Vagina (tissue), 2 donors: Measurements from ENCODE around the gene FHIT. TPM values are rescaled to one million over a fixed set of nuclear protein-coding genes. Genes with fewer than 3 reads are reported as not detected.

ENCODE experiments used
- DNase-seq, 2 donors: peaks; one replicate each; pipeline ENCODE4 v3.0.0-alpha.2; 2017; ENCODE audit errors: extremely low spot score in 2 of 2
- H3K27ac ChIP-seq: fragments of 200-600 bp; sonication (generic); one replicate; pipeline ENCODE4 v1.5.1; 2019
- H3K27me3 ChIP-seq: fragments of 200-600 bp; sonication (generic); one replicate; pipeline ENCODE4 v1.5.1; 2019
- H3K36me3 ChIP-seq, 2 donors: fragments of 200-600 bp; sonication (generic); one replicate each; pipeline ENCODE4 v1.5.1; 2017 to 2019
- H3K4me1 ChIP-seq: fragments of 200-600 bp; sonication (generic); one replicate; pipeline ENCODE4 v1.5.1; 2019
- H3K4me3 ChIP-seq, 2 donors: fragments of 200-600 bp; sonication (generic); 1 replicate in 1 of 2; 2 replicates in 1 of 2; pipeline ENCODE4 v1.5.1; 2016 to 2019
- H3K9me3 ChIP-seq: fragments of 200-600 bp; sonication (generic); one replicate; pipeline ENCODE4 v1.5.1; 2019
- CTCF ChIP-seq, 3 experiments: fragments of 450-650 bp in 2 of 3; fragments of 200-600 bp in 1 of 3; sonication (generic) in 1 of 3; IDR thresholded peaks; one replicate each; pipeline ENCODE4 v1.5.1; 2017 to 2019; ENCODE audit warnings: antibody characterized with exemption in 3 of 3, mild to moderate bottlenecking in 2 of 3, moderate library complexity in 2 of 3
- POLR2A ChIP-seq, 2 donors: fragments of 450-650 bp; IDR thresholded peaks; one replicate each; pipeline ENCODE4 v1.6.1; 2017; ENCODE audit warnings: antibody characterized with exemption in 2 of 2, mild to moderate bottlenecking in 2 of 2, moderate library complexity in 2 of 2
- POLR2AphosphoS5 ChIP-seq, 2 donors: sonication (generic); formaldehyde crosslinking; IDR thresholded peaks; one replicate each; pipeline ENCODE4 v1.9.0; 2017; ENCODE audit warnings: antibody characterized with exemption in 2 of 2, mild to moderate bottlenecking in 2 of 2, low read depth in 1 of 2; ENCODE audit not compliant: insufficient read depth in 1 of 2
- intact Hi-C: fragments of 100-400 bp; cut with DNase I; formaldehyde crosslinking; loops from one replicate; pipeline ENCODE4 v1.15.1; 2023
- total RNA-seq: library from RNA; depleted of rRNA; stranded (reverse); fragments of >200 nt; gene quantifications from one replicate; pipeline ENCODE4 v1.2.3, GENCODE V29; 2016

FHIT gene
- total RNA-seq, 1 donor from 2014 or later: 7.9 TPM

DNA sequence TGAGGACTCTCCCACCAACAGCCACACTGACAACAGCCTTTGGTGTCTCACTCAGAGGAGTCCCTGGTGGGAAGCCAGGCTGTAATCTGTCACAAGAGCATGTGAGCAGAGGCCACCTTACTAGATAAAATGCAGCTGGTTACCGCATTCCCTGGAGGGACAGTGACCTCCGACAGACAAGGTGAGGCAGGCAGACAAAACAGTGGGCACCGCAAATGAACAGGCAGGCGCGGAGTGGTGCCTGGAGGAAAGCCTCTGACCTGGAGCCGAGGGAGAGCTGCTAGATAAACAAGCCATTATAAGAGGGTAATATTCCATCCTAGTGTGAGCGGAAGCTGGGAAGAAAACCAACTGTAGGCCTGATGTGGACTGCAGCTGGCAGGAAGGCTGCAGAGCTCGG lies 736.4 kb downstream of the FHIT start:
- no peak for DNase-seq
- H3K9me3 ChIP-seq: no peaks in the 10 kb centered on the region
- no peak overlapping the region for H3K27ac ChIP-seq

GRCh38 chr3:60514085-60514649 lies 737.1 kb downstream of the FHIT start:
- intact Hi-C loops: no loop called here
- Histone ChIP-seq H3K36me3 (no peaks in the 10 kb centered on the region), H3K27ac (no peak overlapping the region), H3K4me3 (no peak overlapping the region), H3K27me3 (no peaks in the 10 kb centered on the region), H3K9me3 (no peaks in the 10 kb centered on the region), H3K4me1 (no peaks in the 10 kb centered on the region)
- TF ChIP-seq POLR2A (IDR thresholded peaks at IDR 0.05): no peak
- TF ChIP-seq POLR2AphosphoS5 (IDR thresholded peaks at IDR 0.05; ENCODE audit: insufficient read depth in 1 of 2, low read depth in 1 of 2): no peak
- no peak for TF ChIP-seq CTCF (IDR thresholded peaks at IDR 0.05)
- no peak for DNase-seq

More for the DNA sequence above, 736.4 kb downstream of the FHIT start:
- no peaks in the 10 kb centered on the region for H3K27me3 ChIP-seq
- no peaks in the 10 kb centered on the region for H3K36me3 ChIP-seq
- H3K4me3 ChIP-seq: no peak overlapping the region
- intact Hi-C loops: no loop called here
- no peaks in the 10 kb centered on the region for H3K4me1 ChIP-seq
- TF ChIP-seq CTCF (IDR thresholded peaks at IDR 0.05) (no peak), POLR2AphosphoS5 (IDR thresholded peaks at IDR 0.05; ENCODE audit: insufficient read depth in 1 of 2, low read depth in 1 of 2) (no peak), POLR2A (IDR thresholded peaks at IDR 0.05) (no peak)

- Histone ChIP-seq H3K4me1 (no peaks in the 10 kb centered on the region), H3K27me3 (no peaks in the 10 kb centered on the region), H3K4me3 (no peak overlapping the region), H3K9me3 (no peaks in the 10 kb centered on the region), H3K36me3 (no peaks in the 10 kb centered on the region), H3K27ac (no peak overlapping the region)
- no peak for DNase-seq
- no peak for TF ChIP-seq POLR2AphosphoS5 (IDR thresholded peaks at IDR 0.05; ENCODE audit: insufficient read depth in 1 of 2, low read depth in 1 of 2)
- TF ChIP-seq POLR2A (IDR thresholded peaks at IDR 0.05): no peak
- no peak for TF ChIP-seq CTCF (IDR thresholded peaks at IDR 0.05)
- intact Hi-C loops: no loop called here
These were observed 738.0 kb downstream of the FHIT start for GRCh38 chr3:60513241-60513640.

GRCh38 chr3:60512506-60512905 lies 738.7 kb downstream of the FHIT start:
- TF ChIP-seq POLR2A (IDR thresholded peaks at IDR 0.05) (no peak), CTCF (IDR thresholded peaks at IDR 0.05) (no peak), POLR2AphosphoS5 (IDR thresholded peaks at IDR 0.05; ENCODE audit: insufficient read depth in 1 of 2, low read depth in 1 of 2) (no peak)
- Histone ChIP-seq H3K9me3 (no peaks in the 10 kb centered on the region), H3K4me1 (no peaks in the 10 kb centered on the region), H3K27ac (no peak overlapping the region), H3K4me3 (no peak overlapping the region), H3K27me3 (no peaks in the 10 kb centered on the region), H3K36me3 (no peaks in the 10 kb centered on the region)
- DNase-seq: no peak
- intact Hi-C loops: no loop called here

DNA sequence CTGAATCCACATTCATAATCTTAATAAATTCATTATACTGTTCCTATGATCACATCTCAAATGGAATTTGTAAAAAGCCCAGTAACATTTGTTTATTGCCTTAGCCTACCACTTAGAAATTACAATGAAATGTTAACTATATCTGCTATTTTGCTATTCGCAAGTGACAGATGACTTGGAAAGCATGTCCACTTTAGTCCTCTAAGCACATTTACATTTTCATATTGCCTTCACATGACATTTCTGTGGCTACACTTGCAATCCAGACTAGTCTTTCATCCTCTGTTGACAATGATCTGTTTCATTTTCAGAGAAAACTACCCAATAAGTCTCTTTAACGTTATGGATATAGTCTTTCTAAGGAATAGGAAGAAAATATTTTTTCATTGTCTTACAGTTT lies 741.8 kb downstream of the FHIT start:
- H3K9me3 ChIP-seq: no peaks in the 10 kb centered on the region
- H3K4me1 ChIP-seq: no peaks in the 10 kb centered on the region
- intact Hi-C loops: no loop called here
- H3K36me3 ChIP-seq: no peaks in the 10 kb centered on the region
- TF ChIP-seq POLR2AphosphoS5 (IDR thresholded peaks at IDR 0.05; ENCODE audit: insufficient read depth in 1 of 2, low read depth in 1 of 2) (no peak), CTCF (IDR thresholded peaks at IDR 0.05) (no peak)
- no peak overlapping the region for H3K4me3 ChIP-seq
- H3K27ac ChIP-seq: no peak overlapping the region
- DNase-seq: no peak
- H3K27me3 ChIP-seq: no peaks in the 10 kb centered on the region
